Measurements from ENCODE around the gene SH2D6. TPM values are rescaled to one million over a fixed set of nuclear protein-coding genes. Genes with fewer than 3 reads are reported as not detected.
A peak's percentile ranks its signal among the peaks of the same experiment; 100 is the strongest.
"Not testable (repeated sequence)": the region's sequence is repeated elsewhere in the genome, so short reads cannot be mapped to it uniquely, and the experiment has no call there.

The SH2D6 gene
- total RNA-seq, 1 donor from 2014 or later: 0.96 TPM

DNA sequence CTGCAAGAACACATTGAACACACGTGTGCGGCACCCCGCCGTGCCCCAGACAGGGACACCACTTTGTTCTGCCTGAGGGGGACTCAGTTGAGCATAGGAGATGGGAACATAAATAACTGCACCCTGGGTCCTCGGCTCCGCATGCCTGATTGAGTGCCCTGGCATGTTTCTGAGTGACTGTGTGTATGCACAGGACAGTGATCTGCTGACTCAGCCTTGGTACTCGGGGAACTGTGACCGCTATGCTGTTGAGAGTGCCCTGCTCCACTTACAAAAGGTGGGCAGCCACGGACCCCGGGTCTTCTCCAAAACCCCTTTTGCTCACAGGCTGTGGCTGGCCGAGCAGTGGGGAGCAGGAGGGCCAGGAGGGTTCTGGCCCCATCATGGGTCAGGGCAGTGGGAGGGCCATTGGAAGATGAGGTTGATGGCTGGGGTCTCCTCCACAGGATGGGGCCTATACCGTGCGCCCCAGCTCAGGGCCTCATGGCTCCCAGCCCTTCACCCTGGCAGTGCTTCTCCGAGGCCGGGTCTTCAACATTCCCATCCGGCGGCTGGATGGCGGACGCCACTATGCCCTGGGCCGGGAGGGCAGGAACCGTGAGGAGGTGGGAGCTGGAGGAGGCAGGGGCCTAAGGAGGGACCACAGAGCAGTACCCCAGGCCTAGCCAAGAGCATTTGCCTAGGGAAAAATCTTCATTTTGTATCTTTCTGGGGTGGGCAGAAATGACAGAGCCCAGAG is 16.9 kb downstream of the SH2D6 start:
- H3K36me3 Mint-ChIP-seq (ENCODE audit: low read depth): no peaks in the 10 kb centered on the region
- H3K9me3 Mint-ChIP-seq: no peaks in the 10 kb centered on the region
- intact Hi-C loops (cut with micrococcal nuclease): no loop called here
- no peak overlapping the region for H3K4me3 Mint-ChIP-seq
- no peak for DNase-seq
- no peaks in the 10 kb centered on the region for H3K27me3 Mint-ChIP-seq
- peaks cover 26% of the 10 kb centered on the region for H3K4me1 Mint-ChIP-seq
- H3K27ac Mint-ChIP-seq: no peak overlapping the region

DNA sequence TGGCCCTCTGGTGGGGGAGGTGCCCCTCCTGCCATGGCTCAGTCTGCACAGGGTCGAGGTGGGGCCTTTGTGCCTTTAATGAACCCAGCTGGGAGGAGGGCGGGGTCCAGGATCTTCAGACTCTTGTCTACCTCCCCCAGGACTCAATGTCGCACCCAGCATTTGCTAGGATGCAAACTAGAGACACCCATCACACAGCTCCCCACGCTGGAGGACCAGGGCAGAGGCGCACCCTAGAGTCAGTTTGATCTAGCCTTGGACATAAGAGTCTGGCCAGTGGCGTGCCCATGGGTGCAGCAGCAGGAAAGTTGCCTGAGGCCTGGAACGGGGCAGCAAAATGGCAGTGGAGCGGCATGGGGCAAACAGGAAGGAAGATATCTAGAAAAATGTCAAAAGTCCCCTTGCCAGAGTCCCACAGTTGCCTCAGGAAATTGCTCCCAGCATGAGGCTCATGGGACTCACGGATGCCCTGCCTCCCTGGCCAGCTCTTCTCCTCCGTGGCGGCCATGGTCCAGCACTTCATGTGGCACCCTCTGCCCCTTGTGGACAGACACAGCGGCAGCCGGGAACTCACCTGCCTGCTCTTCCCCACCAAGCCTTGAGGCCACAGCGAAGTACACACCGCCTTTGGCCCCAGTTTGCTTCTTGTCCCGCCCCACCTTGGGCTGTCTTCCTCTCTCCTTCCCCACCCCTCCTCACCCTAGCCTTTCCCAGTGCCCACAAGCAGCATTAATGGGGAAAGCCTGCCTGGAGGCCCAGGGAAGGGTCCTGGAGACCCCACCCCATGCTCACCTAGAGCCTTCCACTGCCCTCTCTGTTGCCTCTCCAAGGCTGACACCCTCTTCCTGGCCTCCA is 17.7 kb downstream of the SH2D6 start:
- DNase-seq: no peak
- peaks cover 30% of the 10 kb centered on the region for H3K4me1 Mint-ChIP-seq
- no peak overlapping the region for H3K4me3 Mint-ChIP-seq
- H3K27me3 Mint-ChIP-seq: no peaks in the 10 kb centered on the region
- intact Hi-C loops (cut with micrococcal nuclease): no loop called here
- H3K36me3 Mint-ChIP-seq (ENCODE audit: low read depth): no peaks in the 10 kb centered on the region
- H3K9me3 Mint-ChIP-seq: no peaks in the 10 kb centered on the region
- H3K27ac Mint-ChIP-seq: peak overlapping the region; percentile 97

- peak overlapping the region; percentile 85 for H3K4me3 Mint-ChIP-seq
- H3K4me1 Mint-ChIP-seq: peaks cover 30% of the 10 kb centered on the region
- DNase-seq: no peak
- H3K9me3 Mint-ChIP-seq: no peaks in the 10 kb centered on the region
- intact Hi-C loops (cut with micrococcal nuclease): no loop called here
- H3K27me3 Mint-ChIP-seq: no peaks in the 10 kb centered on the region
- H3K36me3 Mint-ChIP-seq (ENCODE audit: low read depth): no peaks in the 10 kb centered on the region
- peak overlapping the region; percentile 97 for H3K27ac Mint-ChIP-seq
These were observed 18.4 kb downstream of the SH2D6 start for GRCh38 chr2:85436836-85437487.

GRCh38 chr2:85437488-85438200 is 19.1 kb downstream of the SH2D6 start:
- peak overlapping the region; percentile 91 for H3K4me3 Mint-ChIP-seq
- H3K9me3 Mint-ChIP-seq: no peaks in the 10 kb centered on the region
- peak overlapping the region; percentile 97 for H3K27ac Mint-ChIP-seq
- H3K36me3 Mint-ChIP-seq (ENCODE audit: low read depth): no peaks in the 10 kb centered on the region
- no peaks in the 10 kb centered on the region for H3K27me3 Mint-ChIP-seq
- intact Hi-C loops (cut with micrococcal nuclease): loop anchor here (1.0 kb wide), 2 partner anchors 19 to 102 kb away; partner anchors contain the start of genes MAT2A and SH2D6
- DNase-seq: peak; percentile 91
- peaks cover 30% of the 10 kb centered on the region for H3K4me1 Mint-ChIP-seq

DNA sequence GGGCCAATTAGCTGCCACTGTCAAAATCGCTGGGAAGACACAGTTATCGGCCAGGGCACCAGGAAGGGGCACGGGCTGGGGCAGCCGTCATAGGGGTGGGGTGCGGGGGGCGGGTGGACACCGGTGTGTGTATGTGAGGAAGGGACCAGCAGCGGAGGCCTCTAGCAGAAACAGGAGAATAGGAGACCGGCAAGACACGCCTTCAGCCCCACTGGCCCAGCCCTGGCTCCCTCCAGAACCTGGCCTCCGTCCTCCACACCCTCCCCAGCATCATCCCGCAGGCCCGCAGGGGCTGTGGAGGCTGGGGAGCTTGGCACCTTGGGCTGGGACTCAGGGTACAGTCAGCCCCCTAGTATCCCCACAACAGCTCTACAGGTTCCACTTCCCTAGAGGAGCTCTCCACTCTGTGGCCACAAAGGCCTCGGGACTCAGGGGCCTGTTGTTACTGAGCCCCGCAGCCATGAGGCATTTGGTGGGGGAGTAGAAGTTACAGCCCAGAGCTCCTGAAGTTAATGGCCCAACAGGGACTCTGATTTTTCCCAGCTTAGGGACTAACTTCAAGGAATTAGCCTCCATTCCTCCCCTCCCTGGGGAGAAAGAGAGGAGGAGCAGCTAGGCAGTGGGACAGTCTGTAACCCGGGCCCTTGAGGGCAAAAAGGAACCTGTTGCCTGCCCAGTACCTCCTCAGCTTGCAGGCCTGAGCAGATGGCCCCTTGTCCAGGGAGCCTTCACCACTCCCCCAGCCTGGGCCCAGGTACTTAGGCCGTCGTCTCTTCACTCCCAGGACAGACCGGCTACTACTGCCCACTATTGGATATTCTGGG is 19.9 kb downstream of the SH2D6 start:
- peaks cover 30% of the 10 kb centered on the region for H3K4me1 Mint-ChIP-seq
- intact Hi-C loops (cut with micrococcal nuclease): loop anchor here (1.0 kb wide), 2 partner anchors 20 to 101 kb away; partner anchors contain the start of genes MAT2A and SH2D6
- H3K4me3 Mint-ChIP-seq: peak overlapping the region; percentile 91
- DNase-seq: no peak
- H3K9me3 Mint-ChIP-seq: no peaks in the 10 kb centered on the region
- peak overlapping the region; percentile 96 for H3K27ac Mint-ChIP-seq
- H3K27me3 Mint-ChIP-seq: no peaks in the 10 kb centered on the region
- no peaks in the 10 kb centered on the region for H3K36me3 Mint-ChIP-seq (ENCODE audit: low read depth)

DNA sequence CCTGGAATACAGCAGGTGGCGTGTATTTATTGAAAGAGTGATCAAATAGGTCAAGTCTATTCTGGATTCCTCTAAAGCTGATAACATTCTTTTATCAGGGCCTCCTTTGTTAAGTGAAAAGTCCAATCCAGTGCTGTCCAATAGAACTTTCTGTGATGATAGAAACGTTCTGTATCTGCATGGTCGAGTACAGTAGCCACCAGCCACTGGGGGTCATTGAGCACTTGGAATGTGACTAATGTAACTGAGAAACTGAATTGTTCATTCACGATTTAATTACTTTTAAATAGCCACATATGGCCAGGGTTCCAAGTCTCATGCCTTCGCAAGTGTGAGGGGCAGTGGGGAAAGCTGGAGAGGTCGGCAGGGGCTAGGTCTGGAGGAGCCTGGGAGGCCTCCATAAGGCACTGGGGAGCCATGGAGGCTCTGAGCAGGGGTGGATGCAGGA is 20.5 kb downstream of the SH2D6 start:
- H3K27ac Mint-ChIP-seq: peak overlapping the region; percentile 89
- intact Hi-C loops (cut with micrococcal nuclease): no loop called here

DNA sequence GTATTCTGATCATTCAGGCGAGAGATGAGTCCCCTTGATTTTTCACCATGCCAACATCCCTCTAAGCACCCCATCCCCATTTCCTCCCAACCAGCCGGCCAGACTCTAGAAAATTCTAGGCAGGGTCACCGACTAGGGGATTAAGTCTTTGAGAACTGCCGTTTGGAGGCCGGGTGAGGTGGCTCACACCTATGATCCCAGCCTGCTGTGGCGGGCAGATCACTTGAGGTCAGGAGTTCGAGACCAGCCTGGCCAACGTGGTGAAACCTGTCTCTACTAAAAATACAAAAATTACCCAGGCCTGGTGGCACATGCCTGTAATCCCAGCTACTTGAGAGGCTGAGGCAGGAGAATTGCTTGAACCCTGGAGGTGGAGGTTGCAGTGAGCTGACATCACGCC is 21.1 kb downstream of the SH2D6 start:
- H3K36me3 Mint-ChIP-seq (ENCODE audit: low read depth); intact Hi-C loops (cut with micrococcal nuclease); H3K27me3 Mint-ChIP-seq; H3K9me3 Mint-ChIP-seq; DNase-seq: not testable (repeated sequence)
- Mint-ChIP-seq H3K4me3 (peak overlapping the region; percentile 74), H3K27ac (peak overlapping the region; percentile 89), H3K4me1 (peaks cover 30% of the 10 kb centered on the region)

More for the DNA sequence above, 20.5 kb downstream of the SH2D6 start:
- Mint-ChIP-seq H3K36me3 (ENCODE audit: low read depth) (no peaks in the 10 kb centered on the region), H3K4me1 (peaks cover 30% of the 10 kb centered on the region), H3K27me3 (no peaks in the 10 kb centered on the region), H3K4me3 (peak overlapping the region; percentile 74), H3K9me3 (no peaks in the 10 kb centered on the region)
- no peak for DNase-seq

- peak; percentile 71 for DNase-seq
- H3K4me1 Mint-ChIP-seq: peaks cover 30% of the 10 kb centered on the region
- intact Hi-C loops (cut with micrococcal nuclease): no loop called here
- peak overlapping the region; percentile 89 for H3K27ac Mint-ChIP-seq
- no peaks in the 10 kb centered on the region for H3K27me3 Mint-ChIP-seq
- H3K4me3 Mint-ChIP-seq: peak overlapping the region; percentile 74
- H3K36me3 Mint-ChIP-seq (ENCODE audit: low read depth): no peaks in the 10 kb centered on the region
- no peaks in the 10 kb centered on the region for H3K9me3 Mint-ChIP-seq
These were observed 21.5 kb downstream of the SH2D6 start for GRCh38 chr2:85439986-85440385.

DNA sequence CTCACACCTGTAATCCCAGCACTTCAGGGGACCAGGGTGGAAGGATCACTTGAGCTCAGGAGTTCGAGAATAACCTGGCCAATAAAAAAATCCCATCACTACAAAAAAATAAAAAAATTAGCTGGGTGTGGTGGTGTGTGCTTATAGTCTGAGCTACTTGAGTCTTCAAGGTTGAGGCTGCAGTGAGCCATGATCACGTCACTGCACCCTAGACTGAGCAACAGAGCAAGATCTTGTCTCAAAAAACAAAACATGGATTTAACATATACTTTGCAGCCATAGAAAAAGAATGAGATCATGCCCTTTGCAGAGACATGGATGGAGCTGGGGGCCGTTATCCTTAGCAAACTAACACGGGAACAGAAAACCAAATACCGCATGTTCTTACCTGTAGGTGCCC is 22.2 kb downstream of the SH2D6 start:
- no peak overlapping the region for H3K4me3 Mint-ChIP-seq
- intact Hi-C loops (cut with micrococcal nuclease): no loop called here
- DNase-seq: no peak
- peaks cover 30% of the 10 kb centered on the region for H3K4me1 Mint-ChIP-seq
- H3K9me3 Mint-ChIP-seq: no peaks in the 10 kb centered on the region
- H3K27ac Mint-ChIP-seq: peak overlapping the region; percentile 8
- no peaks in the 10 kb centered on the region for H3K27me3 Mint-ChIP-seq
- H3K36me3 Mint-ChIP-seq (ENCODE audit: low read depth): no peaks in the 10 kb centered on the region

DNA sequence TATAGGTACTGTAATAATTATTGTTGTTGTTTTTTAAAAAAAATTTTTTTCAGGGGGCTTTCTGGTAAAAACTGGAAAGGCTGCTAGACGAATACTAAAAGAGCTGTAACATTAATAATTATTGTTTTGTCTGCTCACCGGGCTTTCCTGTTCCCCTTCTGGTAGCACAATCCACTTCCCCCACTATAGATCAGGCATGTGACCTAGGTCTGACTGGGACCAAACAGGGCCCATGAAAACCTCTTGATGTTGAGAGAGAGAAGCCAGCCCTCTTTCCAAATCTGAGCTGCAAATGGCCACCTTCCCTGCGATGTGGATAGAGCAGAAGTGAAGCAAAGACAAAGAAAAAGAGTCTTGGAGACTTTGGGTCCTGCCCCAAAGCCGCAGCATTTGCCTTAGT is 23.4 kb downstream of the SH2D6 start:
- H3K4me1 Mint-ChIP-seq: peaks cover 28% of the 10 kb centered on the region
- DNase-seq: no peak
- H3K27ac Mint-ChIP-seq: peak overlapping the region; percentile 34
- H3K36me3 Mint-ChIP-seq (ENCODE audit: low read depth): no peaks in the 10 kb centered on the region
- H3K27me3 Mint-ChIP-seq: no peaks in the 10 kb centered on the region
- no peak overlapping the region for H3K4me3 Mint-ChIP-seq
- intact Hi-C loops (cut with micrococcal nuclease): no loop called here
- H3K9me3 Mint-ChIP-seq: no peaks in the 10 kb centered on the region

- no peak for DNase-seq
- H3K4me1 Mint-ChIP-seq: peaks cover 9% of the 10 kb centered on the region
- no peak overlapping the region for H3K4me3 Mint-ChIP-seq
- no peaks in the 10 kb centered on the region for H3K27me3 Mint-ChIP-seq
- H3K36me3 Mint-ChIP-seq (ENCODE audit: low read depth): no peaks in the 10 kb centered on the region
- no peak overlapping the region for H3K27ac Mint-ChIP-seq
- intact Hi-C loops (cut with micrococcal nuclease): no loop called here
- H3K9me3 Mint-ChIP-seq: no peaks in the 10 kb centered on the region
These were observed 26.2 kb downstream of the SH2D6 start for GRCh38 chr2:85444629-85445172.
